HG03135 (cell line): ENCODE data around the gene HES4.
A peak's percentile ranks its signal among the peaks of the same experiment; 100 is the strongest.
"Not testable (repeated sequence)": the region's sequence is repeated elsewhere in the genome, so short reads cannot be mapped to it uniquely, and the experiment has no call there.

Source experiments
- ATAC-seq: cut with Tn5 transposase; IDR thresholded peaks from one replicate; pipeline ENCODE4 v1.9.1; 2021; ENCODE audit warnings: mild to moderate bottlenecking, moderate library complexity; ENCODE audit not compliant: unreplicated experiment

The HES4 gene

GRCh38 chr1:1019122-1019999 lies 19.5 kb upstream of the HES4 start:
- peak; percentile 58 for ATAC-seq

- ATAC-seq, result not testable (repeated sequence)
These were observed 18.4 kb upstream of the HES4 start for GRCh38 chr1:1018321-1018685.

DNA sequence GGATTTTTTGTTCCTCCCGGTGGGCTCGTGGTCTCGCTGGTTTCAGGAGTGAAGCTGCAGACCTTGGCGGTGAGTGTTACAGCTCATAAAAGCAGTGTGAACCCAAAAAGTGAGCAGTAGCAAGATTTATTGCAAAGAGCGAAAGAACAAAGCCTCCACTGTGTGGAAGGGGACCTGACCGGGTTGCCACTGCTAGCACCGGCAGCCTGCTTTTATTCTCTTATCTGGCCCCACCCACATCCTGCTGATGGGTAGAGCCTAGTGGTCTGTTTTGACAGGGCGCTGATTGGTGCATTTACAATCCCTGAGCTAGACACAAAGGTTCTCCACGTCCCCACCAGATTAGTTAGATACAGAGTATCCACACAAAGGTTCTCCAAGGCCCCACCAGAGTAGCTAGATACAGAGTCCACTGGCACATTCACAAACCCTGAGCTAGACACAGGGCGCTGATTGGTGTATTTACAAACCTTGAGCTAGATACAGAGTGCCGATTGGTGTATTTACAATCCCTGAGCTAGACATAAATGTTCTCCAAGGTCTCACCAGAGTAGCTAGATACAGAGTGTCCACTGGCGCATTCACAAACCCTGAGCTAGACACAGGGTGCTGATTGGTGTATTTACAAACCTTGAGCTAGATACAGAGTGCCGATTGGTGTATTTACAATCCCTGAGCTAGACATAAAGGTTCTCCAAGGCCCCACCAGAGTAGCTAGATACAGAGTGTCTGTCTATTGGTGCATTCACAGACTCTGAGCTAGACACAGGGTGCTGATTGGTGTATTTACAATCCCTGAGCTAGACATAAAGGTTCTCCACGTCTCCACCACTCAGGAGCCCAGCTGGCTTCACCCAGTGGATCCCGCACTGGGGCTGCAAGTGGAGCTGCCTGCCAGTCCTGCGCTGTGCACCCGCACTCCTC lies 17.8 kb upstream of the HES4 start:
- not testable (repeated sequence) for ATAC-seq

DNA sequence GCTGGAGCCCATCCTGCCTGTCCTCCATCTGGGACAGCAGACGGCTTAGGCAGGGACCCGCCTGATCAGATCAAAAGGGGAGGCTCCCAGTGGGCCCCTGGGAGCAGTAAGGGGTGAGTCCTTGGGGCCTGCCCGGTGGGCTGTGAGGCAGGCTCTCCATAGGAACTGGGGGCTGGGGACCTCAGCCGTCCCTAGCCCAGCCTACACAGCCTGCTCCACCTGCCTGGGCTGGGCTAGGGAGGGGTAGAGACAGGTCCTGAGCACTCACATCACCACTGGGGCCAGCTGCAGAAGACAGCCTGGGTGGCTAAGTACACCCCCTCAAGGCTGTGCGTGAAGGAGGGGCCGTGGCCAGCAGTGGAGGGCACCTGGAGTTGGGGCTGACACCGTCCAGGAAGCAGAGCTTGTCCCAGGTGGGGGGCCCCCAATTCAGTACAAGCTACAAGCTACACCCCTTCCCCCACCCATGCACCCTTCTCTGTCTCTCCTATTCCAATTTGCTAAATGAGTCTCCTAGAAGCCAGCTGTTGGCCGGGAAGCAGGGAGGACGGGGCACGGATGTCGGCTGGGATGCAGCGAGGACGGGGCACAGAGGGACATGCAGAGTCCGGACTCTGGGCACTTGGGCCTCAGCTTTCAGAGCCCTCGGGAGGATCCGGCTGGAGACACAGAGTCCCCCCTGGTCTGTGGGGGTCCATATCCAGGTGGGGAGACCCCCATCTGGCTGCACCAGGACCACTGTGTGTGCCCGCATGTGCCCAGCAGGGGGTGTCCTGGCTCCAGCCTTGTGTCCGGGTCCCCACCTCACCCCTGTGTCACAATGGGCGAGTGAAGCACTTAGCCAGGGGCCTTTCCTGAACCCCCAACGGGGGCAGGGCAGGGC lies 15.1 kb upstream of the HES4 start:
- no peak for ATAC-seq

DNA sequence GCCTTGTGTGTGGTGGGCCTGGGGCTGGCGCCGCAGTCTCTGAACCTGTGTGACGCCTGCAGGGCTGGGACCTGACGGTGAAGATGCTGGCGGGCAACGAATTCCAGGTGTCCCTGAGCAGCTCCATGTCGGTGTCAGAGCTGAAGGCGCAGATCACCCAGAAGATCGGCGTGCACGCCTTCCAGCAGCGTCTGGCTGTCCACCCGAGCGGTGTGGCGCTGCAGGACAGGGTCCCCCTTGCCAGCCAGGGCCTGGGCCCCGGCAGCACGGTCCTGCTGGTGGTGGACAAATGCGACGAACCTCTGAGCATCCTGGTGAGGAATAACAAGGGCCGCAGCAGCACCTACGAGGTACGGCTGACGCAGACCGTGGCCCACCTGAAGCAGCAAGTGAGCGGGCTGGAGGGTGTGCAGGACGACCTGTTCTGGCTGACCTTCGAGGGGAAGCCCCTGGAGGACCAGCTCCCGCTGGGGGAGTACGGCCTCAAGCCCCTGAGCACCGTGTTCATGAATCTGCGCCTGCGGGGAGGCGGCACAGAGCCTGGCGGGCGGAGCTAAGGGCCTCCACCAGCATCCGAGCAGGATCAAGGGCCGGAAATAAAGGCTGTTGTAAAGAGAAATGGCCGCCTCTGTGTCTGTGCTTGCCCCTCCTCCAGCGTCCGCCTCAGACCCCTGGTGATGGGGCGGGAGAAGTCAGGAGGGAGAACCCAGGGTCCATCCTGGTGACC lies 14.2 kb upstream of the HES4 start:
- no peak for ATAC-seq

- ATAC-seq, result peak; percentile 79
These were observed 13.4 kb upstream of the HES4 start, which contains the start of gene ISG15 for GRCh38 chr1:1013105-1013921. TSS of gene ISG15 (plus strand) at chr1:1013497. CDS start at chr1:1013574, 77 bp downstream.

DNA sequence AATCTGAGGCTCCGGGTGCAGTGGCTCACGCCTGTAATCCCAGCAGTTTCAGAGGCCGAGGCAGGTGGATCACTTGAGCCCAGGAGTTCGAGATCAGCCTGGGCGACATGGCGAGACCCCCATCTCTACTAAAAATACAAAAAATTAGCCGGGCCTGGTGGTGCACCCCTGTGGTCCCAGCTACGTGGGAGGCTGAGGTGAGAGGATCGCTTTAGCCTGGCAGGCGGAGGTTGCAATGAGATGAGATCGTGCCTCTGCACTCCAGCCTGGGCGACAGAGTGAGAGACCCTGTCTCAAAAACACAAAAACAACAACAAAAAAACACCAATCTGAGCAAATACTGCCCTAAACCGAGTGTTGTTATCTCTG lies 12.8 kb upstream of the HES4 start:
- ATAC-seq, result peak; percentile 4

DNA sequence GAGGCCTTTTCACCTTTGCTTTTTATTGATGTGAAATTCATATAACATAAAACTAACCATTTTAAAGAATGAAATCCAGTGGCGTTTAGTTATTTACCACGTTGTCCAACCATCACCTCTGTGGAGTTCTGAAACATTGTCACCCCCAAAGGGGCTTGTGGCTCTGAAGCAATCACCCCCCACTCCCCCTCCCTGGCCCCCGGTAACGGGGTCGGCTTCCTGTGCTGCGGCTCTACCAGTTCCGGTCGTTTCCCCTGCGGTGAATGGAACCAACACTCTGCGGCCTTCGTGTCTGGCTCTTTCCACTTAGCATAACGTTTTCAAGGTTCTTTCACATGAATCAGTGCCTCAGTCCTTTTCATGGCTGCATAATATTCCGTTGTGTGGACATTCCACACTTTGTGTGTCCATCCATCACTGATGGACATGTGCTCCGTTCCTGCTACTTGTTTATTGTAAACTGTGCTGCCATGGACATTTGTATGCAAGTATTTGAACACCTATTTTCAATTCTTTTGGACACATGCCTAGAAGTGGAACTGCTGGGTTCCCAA lies 11.6 kb upstream of the HES4 start:
- no peak for ATAC-seq

DNA sequence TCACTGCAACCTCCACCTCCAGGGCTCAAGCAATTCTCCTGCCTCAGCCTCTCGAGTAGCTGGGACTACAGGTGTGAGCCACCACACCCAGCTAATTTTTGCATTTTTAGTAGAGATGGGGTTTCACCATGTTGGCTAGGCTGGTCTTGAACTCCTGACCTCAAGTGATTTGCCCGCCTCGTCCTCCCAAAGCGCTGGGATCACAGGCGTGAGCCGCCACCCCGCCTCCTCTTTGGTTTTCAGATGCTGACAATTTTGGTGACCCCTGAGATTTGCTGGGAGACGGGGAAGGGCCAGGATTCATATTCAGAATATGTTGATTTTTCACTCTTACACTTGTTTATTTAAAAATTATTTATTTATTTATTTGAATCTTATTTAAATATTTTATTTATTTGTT lies 10.2 kb upstream of the HES4 start:
- ATAC-seq, result not testable (repeated sequence)

DNA sequence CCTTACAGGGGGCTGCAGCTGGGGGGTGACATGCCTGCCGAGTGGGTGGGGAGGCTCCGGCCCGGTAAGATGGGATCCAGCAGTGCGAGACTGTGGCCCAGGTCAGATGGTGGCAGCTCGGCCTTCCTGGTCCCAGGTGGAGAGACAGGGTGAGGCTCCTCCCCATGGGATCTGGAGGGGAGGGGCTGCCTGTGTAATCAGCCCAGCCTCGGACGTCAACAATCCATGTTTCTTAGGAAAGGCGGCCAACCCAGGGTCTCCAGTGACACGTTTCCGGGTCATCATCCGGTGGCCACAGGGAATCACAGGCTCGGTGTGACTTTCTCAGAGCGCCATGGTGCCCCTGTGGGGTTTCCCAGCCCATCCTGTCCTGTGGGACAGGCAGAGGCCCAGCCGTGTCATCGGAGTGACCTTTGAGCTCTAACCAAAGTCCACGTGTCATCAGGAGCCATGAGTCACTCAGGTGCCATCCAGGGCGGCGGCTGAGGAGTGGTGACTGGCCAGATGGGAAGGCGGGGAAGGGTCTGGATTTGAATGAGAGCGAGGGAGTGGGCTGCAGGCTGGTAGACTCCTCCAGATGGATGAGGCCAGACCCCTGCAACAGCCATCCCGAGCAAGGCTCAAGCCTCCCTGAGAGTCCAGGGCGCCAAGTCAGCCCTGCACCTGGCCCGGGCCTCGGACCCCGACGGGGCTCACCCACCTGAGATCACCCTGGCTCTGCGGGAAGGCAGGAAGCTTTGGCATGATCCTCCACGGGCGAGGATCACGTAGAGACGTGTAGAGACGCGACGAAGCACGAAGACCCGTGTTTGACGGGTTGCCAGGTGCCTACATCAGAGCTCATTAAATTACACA lies 6.6 kb upstream of the HES4 start:
- no peak for ATAC-seq

GRCh38 chr1:1005774-1006304 lies 5.9 kb upstream of the HES4 start:
- no peak for ATAC-seq

GRCh38 chr1:1004780-1005697 lies 5.1 kb upstream of the HES4 start:
- no peak for ATAC-seq

- no peak for ATAC-seq
These were observed 4.5 kb upstream of the HES4 start for GRCh38 chr1:1004420-1004779.

- ATAC-seq, result no peak
These were observed 3.9 kb upstream of the HES4 start for GRCh38 chr1:1003618-1004419.

DNA sequence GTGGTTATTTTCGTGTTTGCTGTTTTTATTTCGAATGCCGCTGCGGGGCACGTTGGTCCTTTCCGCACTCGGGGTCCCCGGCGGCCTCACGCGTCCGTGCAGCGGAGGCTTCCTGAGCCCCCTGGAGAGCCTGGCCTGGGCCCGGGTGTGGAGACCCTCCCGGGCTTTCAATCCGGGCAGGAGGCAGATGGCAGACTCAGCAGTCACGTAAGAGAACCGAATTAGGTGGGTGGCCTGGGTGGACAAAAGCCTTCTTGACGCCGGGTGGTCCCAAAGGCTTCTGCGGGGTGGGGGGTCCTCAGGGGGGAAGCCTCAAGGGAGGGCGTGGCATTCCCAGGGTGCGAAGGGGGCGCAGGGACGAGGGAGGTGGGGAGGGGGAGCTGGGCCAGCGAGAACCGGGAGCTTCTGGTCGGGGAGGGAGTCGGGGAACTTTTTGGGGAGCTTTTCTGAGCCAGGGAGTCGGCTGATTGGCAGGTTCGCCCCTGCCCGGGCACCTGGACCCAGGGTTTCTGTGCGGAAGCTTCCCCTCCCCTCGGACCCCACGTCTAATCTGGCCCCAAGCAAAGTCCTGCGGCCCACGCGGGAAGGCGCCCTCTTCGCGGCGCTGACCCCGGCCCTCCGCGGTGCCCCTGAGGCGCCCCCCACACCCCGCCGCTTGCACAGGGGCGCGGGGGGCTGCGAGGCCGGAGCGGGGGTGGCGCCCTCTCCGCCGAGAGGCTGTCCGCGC lies 1.3 kb upstream of the HES4 start:
- no peak for ATAC-seq
